ENCODE results near the gene CHCHD3.
"Not testable (repeated sequence)": the region's sequence is repeated elsewhere in the genome, so short reads cannot be mapped to it uniquely, and the experiment has no call there.

The CHCHD3 gene

GRCh38 chr7:132999845-133000244 lies 82.0 kb downstream of the CHCHD3 start:
- no peak for DNase-seq

GRCh38 chr7:132998763-132999162 lies 83.1 kb downstream of the CHCHD3 start:
- DNase-seq, result no peak

GRCh38 chr7:132997505-132997904 lies 84.4 kb downstream of the CHCHD3 start:
- DNase-seq, result no peak

GRCh38 chr7:132996581-132997242 lies 85.2 kb downstream of the CHCHD3 start:
- no peak for DNase-seq

- no peak for DNase-seq
These were observed 88.4 kb downstream of the CHCHD3 start for GRCh38 chr7:132993377-132994013.

GRCh38 chr7:132991615-132992587 lies 90.0 kb downstream of the CHCHD3 start:
- no peak for DNase-seq

GRCh38 chr7:132988117-132988516 lies 93.8 kb downstream of the CHCHD3 start:
- no peak for DNase-seq

- DNase-seq, result no peak
These were observed 101.5 kb downstream of the CHCHD3 start for GRCh38 chr7:132980402-132980801.

GRCh38 chr7:132979524-132979923 lies 102.4 kb downstream of the CHCHD3 start:
- no peak for DNase-seq

GRCh38 chr7:132977234-132977633 lies 104.7 kb downstream of the CHCHD3 start:
- DNase-seq, result no peak

GRCh38 chr7:132972745-132973144 lies 109.1 kb downstream of the CHCHD3 start:
- DNase-seq, result no peak

GRCh38 chr7:132970257-132970656 lies 111.6 kb downstream of the CHCHD3 start:
- DNase-seq, result no peak

GRCh38 chr7:132969520-132969919 lies 112.4 kb downstream of the CHCHD3 start:
- DNase-seq, result no peak

- DNase-seq, result not testable (repeated sequence)
These were observed 114.4 kb downstream of the CHCHD3 start for GRCh38 chr7:132967470-132967848.

- DNase-seq, result no peak
These were observed 115.0 kb downstream of the CHCHD3 start for GRCh38 chr7:132966754-132967469.

GRCh38 chr7:132965951-132966350 lies 115.9 kb downstream of the CHCHD3 start:
- DNase-seq, result no peak

- DNase-seq, result no peak
These were observed 117.0 kb downstream of the CHCHD3 start for GRCh38 chr7:132964876-132965275.

GRCh38 chr7:132959891-132960290 lies 122.0 kb downstream of the CHCHD3 start:
- DNase-seq, result no peak

- no peak for DNase-seq
These were observed 125.3 kb downstream of the CHCHD3 start for GRCh38 chr7:132956556-132956955.

GRCh38 chr7:132953468-132953867 lies 128.4 kb downstream of the CHCHD3 start:
- no peak for DNase-seq

- no peak for DNase-seq
These were observed 131.2 kb downstream of the CHCHD3 start for GRCh38 chr7:132950725-132951124.

- no peak for DNase-seq
These were observed 134.9 kb downstream of the CHCHD3 start for GRCh38 chr7:132947011-132947410.

- no peak for DNase-seq
These were observed 137.1 kb downstream of the CHCHD3 start for GRCh38 chr7:132944774-132945173.

Measured in femur (tissue), 1 donor.